GM19043 (cell line): ENCODE measurements around the gene TMEM121.

ENCODE experiments used
- ATAC-seq: cut with Tn5 transposase; IDR thresholded peaks from one replicate; pipeline ENCODE4 v1.9.1; 2021; ENCODE audit warnings: low read depth; ENCODE audit not compliant: unreplicated experiment

TMEM121 gene

DNA sequence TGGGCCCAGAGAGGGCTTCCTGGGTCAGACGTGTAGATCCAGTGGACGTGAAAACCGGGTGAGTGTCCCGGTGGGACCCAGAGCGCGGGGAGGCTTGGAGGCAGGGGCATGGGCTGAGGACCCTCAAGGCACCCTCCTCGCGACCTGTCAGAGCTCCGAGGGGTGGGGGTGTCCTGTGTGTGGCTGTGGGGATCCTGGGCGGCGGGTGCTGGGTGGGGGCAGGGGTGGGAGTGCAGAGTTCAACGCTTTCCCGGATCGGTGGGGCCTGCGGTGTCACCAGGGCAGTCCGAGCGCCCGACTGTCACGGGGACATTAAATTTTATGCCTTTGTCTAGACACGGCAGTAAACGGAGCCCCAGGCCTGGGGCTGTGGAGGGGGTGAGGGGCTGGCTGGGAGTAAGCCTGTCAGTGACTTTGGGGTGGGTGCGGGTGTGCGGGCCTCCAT lies 1.0 kb downstream of the TMEM121 start:
- ATAC-seq, result no peak

DNA sequence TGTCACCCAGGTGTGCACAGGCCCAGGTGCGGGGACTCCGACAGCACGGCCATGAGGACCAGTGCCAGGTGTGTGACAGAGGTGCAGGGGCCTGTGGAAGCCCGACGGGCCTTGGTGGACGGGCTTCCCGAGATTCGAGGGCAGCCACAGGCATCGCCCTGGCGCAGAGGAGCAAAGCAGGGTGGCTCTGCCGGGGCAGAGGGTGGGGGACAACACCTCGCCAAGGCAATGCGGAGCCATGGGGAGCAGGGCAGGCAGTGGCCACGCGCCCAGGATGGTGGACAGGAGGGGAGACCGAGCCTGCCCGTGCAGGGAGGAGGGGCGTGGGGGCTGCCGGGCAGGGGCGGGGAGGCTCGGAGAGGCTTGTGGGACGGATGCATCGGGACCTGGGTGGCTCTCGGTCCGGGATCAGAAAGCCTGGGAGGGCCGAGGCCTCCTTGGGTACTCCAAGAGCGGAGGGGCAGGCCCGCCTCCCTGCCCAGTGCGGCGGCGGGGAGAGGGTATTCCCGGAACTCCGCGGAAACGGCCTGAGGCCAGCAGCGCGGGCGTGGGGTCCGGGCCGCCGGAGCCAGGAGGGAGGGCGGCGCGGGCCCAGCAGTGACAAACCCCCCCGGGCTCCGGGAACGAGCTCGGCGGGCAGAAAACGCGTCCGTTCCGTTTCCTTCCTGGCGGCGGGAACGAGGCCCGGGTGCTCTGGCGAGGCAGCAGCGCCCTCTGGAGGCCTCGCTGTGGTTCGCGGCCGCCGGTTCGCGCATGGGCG lies 1.6 kb downstream of the TMEM121 start:
- ATAC-seq, result no peak

DNA sequence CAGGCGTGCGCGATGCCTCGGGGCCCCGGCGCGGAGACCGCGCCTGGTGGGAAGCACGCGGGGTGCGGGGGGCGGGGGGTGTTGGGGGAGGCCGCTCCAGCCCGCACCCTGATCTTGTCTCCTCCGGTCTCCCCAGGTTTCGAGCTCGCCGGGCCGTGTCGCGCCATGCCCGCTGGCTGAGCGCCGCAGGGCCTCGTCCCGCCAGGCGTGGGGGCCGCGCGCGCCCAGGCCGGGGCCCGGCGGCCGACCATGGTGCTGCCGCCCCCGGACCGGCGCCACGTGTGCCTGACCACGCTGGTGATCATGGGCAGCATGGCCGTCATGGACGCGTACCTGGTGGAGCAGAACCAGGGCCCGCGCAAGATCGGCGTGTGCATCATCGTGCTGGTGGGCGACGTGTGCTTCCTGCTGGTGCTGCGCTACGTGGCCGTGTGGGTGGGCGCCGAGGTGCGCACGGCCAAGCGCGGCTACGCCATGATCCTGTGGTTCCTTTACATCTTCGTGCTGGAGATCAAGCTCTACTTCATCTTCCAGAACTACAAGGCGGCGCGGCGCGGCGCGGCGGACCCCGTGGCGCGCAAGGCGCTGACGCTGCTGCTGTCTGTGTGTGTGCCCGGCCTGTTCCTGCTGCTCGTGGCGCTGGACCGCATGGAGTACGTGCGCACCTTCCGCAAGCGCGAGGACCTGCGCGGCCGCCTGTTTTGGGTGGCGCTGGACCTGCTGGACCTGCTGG lies 2.4 kb downstream of the TMEM121 start:
- no peak for ATAC-seq

DNA sequence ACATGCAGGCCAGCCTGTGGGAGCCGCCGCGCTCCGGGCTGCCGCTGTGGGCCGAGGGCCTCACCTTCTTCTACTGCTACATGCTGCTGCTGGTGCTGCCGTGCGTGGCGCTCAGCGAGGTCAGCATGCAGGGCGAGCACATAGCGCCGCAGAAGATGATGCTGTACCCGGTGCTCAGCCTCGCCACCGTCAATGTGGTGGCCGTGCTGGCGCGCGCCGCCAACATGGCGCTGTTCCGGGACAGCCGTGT lies 2.9 kb downstream of the TMEM121 start:
- no peak for ATAC-seq

DNA sequence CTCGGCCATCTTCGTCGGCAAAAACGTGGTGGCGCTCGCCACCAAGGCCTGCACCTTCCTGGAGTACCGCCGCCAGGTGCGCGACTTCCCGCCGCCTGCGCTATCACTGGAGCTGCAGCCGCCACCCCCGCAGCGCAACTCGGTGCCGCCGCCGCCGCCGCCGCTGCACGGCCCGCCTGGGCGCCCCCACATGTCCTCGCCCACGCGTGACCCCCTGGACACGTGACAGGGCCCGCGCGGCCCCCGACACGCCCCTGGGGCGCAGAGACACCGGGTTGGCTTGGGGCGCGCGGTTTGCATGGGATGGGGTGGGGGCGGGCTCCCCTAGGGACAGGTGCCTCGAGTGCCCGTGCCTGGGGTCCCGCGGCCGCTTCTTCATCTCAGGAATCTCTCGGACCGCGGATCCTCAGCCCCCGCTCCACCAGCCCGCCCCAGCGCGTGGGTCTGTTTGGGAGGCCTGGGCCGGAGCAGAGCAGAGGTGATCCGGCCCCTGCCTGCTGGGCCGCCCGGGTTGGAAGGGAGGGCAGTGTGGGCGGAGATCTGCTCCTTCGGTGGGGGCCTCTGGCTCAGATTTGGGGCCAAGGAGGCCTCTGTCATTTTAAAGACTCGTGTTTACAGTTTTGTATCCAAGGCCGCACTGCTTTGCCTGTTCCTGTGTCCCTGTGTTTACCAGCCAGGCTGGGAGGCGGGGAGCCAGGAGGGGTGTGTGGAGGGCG lies 3.3 kb downstream of the TMEM121 start:
- ATAC-seq, result no peak

DNA sequence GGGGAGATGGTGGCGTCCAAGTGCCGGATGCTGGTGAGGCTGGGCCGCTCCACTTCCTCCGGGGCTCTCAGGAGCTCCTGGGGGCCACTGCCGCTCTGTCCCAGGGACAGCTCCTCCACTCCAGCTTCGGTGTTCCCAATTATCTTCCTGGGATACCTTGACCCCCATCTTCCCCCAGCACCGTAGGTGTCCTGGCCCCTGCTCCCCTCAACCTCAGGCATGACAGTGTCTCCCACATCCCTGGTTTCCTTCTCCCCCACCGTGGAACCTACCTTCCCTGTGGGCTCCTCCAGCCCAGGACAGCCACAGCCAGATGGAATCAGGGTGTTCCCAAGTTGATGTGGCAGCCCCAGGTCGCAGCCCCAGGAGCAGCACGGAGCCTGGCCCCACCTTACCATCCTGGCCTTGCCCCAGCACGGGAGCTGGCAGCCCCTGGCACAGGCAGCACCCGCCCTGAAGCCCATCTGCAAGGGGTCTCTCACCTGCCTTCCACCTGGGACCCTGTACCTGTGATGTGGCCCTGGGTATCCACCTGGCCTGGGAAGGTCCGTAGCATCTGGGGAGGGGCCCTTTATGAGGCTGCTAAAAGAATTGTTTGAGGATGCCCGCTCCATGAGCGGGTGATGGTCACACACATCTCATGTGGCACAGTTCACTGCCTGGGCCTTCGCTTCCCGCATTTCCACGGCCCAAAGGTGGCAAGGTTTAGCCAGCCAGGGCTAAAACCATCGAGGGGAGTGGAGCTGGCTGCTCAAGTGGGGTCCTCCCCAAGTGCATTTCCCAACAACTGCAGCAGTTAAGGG lies 4.1 kb downstream of the TMEM121 start:
- ATAC-seq, result no peak

DNA sequence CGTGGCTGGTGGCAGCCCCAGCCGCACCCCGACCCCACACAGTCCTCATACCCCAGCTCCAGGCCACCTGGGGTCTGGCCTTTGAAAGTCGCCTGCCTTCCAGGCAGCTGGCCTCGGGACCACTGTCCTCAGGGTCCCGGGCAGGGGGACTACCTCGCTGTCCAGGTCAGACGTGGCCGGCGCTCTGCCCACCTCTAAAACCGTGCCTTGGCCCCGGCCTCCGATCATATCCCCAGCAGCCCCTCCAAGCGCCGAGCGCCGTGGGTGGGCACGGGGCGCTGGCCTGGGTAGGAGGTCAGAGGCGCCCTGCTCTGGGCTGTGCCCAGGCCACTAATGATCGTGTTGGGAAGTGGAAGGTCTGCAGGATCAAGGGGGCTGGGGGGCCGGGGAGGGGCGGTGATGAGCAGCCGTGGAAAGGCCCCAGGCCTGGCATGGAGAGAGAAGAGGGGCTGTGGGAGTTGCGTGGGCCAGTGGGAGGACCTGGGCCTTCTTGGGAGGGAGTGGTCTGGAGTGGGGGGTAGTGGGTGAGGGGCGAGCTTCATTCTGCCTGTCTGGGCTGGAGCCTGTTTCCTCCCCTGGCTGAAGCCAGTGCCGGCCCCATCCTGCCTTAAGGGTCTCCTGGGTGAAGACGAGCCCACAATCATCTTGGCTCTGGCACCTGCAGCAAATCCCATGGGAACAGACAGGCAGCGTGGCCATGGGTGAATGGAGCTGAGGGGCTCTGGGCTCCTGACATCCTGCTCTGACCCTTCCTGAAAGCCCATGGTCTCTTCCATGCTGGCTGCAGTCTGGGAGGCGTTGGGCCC lies 4.9 kb downstream of the TMEM121 start:
- no peak for ATAC-seq

DNA sequence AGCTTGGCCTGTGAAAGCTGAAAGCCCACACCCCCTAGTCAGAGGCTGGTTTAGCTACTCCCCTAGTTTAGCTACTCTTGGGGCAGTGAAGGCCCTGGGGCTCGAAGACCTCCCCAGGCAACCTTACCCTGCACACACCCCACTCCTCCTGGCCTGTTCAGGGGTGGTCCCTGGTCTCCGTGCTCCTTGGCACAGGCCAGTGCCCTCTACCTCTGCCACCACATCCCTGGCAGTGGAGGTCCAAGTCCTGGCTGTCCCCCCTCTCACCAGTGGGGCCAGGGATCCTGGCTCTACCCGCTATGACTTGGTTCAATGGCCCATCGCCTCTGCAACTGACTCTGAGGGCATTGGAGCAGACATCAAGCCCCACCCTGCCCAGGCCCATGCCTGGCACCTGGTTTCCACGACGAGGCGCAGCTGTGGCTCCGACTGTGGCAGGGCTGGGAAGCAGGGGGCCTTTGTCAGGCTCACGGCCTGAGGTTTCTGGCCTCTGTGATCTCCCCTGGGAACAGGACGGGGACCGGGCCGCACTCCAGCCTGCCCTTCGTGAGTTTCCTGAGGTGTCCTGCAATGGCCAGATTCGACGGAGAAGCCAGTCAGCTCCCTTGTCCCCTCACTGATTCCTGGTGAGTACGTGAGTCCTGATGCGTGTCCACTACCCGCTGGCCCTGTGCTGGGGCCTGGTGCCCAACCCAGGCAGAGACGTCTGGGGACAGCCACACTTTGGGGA lies 5.7 kb downstream of the TMEM121 start:
- ATAC-seq, result no peak

DNA sequence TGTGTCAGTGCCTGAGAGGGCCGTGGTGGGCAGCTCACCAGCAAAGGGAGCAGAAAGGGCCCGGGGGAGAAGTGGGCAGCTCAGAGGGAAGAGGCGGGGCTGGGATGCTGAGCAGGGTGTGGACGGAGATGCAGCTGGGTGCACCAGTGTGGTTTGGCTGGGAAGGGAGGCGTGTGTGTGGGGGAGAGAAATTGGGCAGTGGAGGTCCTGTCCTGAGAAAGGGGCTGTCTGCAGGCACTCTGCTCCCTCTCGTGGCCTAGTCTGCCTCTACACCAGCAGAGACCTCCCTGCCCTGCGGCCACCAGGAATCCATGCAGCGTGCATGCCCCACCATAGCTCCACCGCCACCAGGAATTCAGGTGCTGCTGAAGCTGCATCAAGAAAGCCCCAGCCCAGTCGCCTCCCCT lies 6.4 kb downstream of the TMEM121 start:
- no peak for ATAC-seq

DNA sequence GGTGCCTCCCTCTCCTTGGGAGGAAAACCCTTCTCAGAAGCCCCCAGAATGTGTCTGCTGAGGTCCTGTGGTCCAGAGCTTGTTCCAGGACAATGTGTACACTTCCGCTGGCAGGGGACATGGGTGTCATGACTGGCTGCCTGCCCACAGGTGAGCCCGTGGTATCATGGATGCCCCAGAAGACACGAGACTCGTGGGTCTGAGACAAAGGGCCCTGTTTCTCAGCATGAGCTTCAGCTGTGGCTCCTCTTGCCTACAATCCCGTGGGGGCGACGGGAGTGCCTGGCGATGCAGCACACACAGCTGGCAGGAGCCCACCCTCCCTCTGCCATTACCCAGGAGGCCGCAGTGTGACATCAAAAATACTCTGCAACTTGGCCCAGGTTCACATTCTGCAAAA lies 7.0 kb downstream of the TMEM121 start:
- no peak for ATAC-seq

DNA sequence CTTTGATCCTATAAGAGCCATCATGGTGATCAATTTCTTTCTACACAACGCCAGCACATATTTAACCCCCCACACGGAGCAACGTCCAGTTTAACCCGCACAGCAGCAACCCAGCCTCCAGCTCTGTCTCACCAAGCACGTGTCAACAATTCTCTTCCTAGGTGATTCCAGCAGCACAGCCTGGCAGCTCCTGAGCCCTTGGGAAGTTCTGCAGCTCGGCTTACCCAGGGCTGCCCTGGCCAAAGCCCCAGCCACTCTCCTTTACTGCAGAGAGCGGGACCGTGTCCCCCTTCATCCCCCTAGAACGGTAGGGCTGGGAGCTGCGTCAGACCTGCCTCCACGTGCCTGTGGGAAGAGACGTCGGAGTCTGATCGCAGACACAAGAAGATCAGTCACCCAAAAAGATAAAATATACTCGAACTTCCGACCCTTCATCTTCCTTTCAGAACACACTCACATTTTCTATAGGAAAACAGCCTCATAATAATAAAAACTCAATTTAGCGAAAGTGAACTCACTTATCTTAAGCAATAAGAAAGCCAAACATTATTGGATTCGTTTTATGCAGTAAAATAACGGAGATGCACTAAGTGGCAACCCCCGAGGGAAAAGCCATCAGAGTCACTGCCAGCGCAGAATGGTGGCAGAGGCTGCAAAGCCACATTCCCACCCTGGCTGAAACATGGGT lies 7.6 kb downstream of the TMEM121 start:
- no peak for ATAC-seq

DNA sequence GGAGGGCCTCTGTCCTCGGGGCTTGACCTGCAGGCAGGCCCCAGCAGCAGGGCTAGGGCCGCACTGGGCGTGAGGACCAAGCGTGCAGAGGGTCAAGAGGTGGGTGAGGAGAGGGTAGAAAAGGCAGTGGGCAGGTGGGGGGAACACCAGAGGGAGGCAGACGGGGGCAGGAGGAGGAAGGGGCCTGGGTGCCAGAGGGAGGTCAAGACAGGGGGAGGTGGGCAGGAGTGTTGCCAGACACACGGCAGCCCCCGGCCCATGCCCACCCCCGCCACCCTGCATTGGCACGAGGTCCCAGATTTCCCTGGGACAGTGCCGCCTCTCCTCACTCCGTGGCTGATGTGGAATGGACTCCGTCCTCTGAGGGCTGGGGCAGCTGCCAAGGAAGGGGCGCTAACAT lies 8.2 kb downstream of the TMEM121 start:
- no peak for ATAC-seq

DNA sequence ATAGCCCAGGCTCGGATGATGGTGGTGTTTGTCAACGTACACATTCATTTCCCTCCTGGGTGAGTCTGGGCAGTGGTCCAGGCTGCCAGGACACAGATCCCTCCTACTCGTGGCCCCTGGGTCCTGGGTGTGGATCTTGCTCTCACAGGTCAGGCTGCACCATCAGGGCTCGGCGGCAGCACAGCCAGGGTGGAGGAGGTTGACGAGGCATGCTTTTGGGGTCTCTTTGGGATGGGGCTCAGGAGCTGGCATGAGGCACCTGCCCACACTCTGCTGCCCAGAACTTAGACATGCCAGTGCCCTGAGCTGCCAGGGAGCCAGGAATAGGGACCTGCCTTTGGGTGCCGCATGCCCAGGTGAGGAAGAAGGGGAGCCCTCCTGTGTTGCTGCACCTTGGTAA lies 9.7 kb downstream of the TMEM121 start:
- ATAC-seq, result no peak

DNA sequence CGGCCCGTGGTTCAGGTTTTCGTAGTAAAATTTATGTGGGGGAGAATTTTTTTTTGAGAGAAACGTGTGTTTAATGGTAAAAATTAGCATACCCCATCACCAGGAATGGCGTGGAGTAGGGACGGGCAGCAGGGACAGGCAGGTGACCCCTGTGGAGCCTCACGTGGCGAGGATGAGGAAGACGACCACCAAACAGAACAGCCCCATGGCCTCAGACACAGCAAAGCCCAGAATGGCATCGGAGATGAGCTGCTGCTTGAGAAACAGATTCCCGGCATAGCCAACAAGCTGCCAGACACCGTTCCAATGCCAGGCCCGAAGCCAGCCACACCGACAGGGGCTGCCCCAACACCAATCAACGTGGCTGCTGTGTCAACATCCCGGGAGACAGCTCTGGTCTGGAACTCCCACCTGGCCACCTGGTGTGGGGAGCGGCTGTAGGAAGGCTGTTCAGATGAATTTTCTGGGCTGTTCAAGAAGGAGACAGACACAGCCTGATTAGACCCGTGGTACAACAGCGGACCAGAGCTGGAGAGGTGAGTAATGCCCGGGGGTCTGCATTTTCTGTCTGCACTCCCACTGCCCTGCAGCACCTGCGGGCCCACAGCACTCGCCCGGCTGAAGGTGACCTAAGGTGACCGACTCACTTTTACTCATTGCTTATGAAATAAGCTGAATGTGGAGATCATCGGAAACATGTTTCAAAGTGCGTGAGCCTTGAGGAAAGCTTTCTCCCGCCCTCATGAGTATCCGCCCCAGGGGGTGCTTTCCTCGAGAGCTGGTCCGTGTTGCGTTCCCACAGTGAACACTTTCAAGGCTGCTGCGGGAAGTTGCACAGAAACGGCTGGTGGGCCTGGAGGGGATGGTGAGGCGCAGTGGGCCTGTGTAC lies 10.6 kb downstream of the TMEM121 start:
- ATAC-seq, result no peak

DNA sequence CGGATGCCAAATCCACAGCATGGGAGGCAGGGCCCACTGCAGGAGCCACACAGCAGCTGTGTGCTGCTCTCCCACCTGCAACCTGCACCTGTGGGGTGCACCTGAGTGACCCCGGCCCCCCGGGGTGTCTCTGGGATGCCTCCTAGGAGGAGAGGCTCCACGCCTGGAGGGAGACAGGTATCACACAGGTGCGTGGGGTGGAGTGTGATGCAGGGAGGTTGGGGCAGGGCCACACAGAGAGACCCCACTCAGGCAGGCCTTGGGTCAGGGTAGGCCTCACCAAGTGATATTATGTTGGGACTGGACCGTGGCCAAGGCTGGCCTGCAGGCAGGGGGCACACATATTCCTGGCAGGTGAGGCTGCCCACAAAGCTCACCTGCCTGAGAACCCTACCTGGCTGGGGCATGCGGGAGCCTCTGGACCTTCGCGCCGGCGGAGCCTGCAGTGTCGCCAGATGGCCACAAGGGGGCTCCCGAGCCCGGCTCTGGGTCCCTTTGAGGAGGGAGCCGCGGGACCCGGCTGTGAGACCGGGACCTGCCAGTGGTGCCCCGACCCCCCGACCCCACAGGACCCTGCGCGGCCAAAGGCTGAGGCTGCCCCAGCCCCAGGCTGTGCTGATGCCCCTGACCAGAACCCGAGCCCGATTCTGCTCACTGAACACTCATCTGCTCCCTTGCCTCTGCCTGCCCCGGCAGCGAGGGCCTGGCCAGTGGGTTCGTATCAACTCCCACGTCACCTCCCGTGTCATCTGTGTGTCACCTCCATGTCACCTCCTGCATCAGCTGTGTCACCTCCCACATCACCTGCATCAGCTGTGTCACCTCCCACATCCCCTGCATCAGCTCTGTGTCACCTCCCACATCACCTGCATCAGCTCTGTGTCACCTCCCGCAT lies 11.4 kb downstream of the TMEM121 start:
- ATAC-seq, result no peak

DNA sequence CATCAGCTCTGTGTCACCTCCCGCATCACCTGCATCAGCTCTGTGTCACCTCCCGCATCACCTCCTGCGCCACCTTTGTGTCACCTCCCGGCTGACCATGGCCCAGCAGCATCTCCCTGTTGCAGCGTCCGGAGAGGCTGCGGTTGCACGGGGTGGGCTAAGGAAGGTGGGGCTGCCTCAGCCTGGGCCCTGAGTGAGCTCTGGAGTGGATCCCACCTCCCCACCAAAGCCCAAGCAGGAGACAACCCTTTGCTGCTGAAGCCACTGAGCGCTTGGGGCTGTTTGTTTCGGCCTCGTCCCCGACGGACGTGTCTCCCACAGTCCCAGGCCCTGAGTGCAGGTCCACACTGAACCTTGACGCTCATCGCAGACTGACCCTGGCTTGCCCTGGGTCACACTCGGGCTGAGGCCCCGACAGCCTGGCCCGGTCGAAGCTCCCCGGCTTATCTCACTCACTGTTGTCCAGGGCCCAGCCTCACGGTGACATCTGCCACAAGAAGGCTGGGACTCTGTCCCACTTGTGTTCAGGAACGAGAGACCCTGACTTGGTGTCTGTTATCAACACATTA lies 12.2 kb downstream of the TMEM121 start:
- no peak for ATAC-seq

DNA sequence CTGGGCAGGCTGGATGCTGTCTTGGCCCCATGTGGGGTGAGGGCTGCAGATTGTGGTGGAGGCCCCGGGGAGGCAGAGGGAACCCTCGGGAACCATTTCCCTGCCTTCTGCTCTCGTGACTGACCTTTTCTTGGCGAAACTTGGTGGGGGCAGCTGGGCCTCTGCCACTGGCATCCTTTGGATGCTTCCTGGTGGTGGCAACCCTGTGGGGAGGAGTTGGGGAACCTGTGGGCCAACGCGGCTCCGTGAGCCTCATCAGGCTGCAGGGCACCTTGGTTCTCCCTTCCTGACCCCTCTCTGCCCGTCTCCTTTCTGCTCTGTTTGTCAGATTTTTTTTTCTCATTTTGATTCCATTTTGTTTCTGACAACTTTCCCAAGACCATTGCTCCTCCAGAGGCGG lies 14.4 kb downstream of the TMEM121 start:
- no peak for ATAC-seq
